HG03521 (cell line): ENCODE measurements around the gene SLIT1.

Experiments
- ATAC-seq: cut with Tn5 transposase; IDR thresholded peaks from one replicate; pipeline ENCODE4 v1.9.1; 2021; ENCODE audit warnings: mild to moderate bottlenecking, moderate library complexity; ENCODE audit not compliant: unreplicated experiment

Gene SLIT1

DNA sequence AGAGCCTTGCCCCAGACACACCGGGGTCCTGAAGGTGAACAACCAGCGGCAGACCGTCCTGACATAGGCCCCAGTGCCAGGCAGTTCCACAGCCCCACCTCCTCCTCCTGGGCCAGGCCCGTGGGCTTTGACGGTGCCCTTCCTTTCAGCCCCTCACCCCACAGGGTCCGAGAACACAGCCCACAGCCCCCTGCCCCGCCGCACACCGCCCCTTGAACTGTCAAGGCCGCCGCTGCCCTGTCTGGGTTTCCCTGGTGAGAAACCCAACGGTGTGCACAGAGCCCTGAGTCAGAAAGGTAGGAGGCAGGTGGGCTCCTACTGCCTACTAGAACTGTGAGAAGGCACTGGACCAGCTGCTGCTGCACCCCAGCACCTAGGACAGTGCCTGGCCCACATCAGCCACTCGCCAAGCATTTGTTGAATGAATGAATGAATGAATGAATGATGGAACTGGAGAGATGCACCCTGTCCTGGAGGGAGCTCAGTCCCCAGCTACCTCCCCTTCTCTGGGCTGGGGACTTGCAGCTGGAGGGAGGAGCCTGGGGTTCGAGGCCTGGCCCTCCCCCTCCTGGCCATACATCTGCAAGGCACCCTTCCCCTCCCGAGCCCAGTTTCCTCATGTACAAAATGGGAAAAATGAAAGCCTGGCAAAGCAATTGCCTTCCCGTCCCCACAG, 117.9 kb downstream of the SLIT1 start:
- no peak for ATAC-seq

DNA sequence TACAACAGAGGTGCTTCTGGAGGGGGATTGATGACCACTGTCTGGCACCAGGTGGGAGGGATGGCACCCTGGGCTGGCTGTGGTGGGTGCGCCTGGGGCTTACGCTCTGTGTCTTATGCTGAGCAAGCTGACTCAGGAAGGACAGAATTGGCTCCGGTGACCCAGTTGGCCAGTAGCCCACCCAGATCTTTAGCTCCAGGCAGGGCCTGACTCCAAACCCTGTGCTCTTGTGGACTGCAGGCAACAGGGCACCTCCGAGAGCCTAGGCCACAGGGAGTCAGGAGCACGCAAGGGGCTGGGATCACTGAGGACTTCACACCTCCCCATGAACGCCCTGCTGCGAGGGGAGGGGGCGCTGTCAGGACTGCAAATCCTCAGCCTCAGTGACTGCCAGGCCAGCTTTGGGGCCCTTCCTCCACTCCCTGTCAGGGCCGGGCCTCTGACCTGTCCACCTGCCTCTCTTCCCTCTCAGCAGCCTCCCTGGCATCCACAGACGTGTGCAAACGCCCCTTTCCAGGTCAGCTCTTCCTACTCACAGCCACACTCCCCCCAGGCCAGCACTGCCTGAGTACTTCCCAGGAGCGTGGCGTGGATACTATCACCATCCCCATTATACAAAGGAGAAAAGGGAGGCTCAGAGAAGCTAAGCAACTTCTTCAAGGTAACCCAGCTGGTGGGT, 118.7 kb downstream of the SLIT1 start:
- no peak for ATAC-seq

DNA sequence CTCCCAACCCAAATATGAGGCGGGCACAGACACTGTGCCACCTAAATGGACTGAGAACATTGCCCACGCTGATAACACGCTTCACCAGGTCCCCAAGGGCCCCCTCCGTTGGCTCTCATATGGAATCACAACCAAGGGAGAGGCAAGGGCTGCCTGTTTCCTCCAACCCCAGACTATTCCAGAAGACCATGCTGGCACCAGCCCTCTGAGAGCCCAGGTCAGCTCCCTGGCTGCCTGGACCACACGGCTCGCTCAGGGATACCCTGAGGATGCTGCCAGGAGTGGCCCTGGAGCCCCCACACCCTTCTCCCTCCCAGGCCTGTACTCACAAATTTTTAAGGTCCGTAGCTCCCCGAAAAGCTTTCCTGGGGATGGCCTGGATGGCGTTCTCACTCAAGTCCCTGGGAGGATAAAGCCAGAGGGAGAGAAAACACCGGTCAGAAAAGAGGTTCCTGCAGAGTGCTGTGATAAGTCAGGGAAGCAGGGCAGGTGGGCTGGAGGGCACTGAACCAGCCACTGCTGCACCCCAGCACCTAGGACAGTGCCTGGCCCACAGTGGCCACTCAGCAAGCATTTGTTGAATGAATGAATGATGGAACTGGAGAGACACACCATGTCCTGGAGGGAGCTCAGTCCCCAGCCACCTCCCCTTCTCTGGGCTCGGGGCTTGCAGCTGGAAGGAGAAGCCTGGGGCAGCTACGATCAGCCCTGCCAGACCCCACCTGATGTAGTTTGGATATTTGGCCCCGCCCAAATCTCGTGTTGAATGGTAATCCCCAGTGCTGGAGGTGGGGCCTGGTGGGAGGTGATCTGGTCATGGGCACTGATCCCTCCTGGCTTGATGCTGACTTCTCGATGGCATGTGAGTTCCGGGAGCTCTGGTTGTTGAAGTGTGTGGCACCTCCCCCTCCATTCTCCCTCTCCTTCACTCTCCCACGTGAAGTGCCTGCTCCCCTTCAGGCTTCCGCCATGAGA, 119.8 kb downstream of the SLIT1 start:
- no peak for ATAC-seq

DNA sequence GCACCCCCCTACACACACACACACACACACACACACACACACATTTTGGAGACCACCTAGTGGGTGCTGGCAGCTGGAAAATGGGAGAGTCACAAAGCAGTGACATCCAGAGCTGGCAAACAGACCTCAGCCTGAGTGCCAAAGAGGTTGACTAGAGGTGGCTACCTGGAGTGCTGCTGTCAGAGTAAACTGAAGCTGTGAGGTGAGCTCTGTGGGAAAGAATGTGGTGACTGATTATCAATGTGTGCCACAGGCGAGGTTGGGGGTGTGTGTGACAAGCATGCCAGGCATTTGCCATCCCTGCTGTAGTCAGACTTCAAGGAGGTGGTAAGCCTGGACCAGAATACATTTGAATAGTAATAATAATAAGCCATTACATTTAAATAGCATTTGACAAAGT, 120.6 kb downstream of the SLIT1 start:
- no peak for ATAC-seq

DNA sequence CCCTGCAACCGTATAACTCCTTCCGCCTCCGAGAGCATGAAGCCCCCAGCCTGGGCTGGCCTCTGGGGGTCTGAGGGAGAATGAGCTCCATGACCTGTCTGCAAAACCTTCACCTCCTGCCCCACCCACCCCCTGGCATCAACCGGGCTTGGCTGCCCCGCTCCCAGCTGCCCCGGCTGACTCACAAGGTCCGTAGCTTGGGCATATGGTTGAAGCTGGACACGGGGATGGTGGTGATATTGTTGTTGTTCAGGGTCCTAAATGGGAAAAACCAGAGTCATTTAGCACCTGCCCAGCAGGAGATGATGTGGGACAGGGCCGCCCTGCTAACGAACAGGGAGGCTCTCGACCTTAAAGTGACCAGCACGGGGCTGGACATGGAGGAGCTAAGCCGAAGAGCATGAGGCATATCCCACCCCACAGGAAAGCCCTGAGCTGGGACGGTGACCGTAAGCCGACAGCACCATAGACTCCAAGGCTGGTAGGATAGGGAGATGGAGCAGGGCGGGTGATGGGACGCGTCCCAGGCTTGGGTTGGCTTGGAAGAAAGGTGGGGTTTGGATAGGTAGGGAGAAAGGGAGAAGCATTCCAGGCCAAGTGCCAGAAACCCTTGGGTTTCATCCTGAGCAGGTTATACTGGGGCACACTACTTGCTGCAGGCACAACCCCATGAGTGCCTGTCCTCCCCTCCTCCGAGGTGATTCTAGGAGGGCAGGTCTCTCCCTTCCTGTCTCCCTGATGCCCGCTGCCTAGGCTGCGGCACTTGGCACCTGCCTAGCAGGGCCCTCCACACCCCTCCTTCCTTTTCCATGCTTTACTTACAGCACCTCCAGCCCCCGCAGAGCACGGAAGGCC, 121.5 kb downstream of the SLIT1 start:
- ATAC-seq = no peak

DNA sequence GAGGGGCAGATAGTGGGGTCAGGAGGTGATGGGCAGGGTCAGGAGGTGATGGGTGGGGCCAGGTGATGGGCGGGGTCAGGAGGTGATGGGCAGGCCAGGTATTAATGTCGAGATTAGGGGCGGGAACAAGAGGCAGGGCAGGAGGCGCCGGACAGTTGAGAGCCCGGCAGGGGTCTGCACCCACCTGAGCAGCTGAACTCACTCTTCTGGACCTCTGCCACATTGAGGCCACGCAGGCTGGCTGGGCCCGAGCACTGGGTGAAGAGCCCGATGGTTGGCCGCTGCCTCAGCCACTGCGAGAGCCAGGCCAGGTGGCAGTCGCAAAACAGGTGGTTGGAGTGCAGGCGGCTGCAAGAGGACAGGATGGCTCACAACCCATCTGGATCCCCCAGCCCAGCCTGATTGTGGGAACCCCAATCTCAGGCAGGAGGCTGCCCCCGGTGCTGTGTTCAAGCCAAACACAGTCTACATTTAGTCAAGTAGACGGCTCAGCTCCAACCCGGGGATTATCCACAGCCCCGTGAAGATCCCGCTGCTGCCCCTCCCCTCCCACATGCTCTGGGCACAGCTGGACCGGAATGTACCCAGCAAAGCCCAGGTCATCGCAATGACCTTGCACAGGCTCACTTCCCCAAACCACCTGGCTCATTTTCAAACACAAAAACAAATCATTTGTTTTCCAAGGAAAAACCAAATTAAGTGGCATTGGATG, 122.3 kb downstream of the SLIT1 start:
- no peak for ATAC-seq

DNA sequence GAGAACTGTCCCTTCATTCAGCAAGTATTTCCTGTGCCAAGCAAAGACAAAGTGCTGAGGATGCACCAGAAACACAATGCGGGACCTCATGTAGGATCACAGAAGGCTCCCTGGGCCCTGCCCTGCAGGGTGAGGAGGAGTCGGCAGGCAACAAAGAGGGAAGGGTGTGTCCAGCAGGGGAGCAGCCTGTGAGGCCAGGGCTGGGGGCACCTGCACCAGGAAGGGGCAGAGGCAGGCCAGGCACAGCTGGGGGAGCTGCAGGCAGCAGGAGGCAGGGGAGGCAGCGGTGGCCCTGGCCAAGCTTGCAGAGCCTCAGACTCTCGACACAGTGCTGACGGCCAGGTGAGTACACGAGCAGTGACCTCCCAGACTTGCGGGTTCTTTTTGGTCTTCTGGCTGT, 123.3 kb downstream of the SLIT1 start:
- no peak for ATAC-seq

DNA sequence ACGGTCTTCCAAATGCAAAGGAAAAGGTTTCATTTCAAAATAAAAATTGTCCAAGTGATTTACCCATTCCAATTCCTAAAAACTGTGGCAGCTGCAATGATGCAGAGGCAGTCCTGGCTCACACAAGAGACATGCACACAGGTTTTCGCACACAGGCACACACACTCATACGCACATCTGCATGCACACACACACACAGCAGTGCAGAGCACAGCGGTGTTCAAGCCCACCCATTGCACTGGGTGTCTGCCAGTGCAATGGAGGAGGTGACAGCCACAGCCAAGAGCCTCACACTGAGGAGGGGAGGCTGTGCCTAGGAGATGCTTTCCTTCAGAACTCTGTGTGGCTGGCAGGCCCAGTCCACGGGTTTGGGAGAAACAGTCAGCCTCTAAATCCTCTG, 123.7 kb downstream of the SLIT1 start:
- no peak for ATAC-seq

DNA sequence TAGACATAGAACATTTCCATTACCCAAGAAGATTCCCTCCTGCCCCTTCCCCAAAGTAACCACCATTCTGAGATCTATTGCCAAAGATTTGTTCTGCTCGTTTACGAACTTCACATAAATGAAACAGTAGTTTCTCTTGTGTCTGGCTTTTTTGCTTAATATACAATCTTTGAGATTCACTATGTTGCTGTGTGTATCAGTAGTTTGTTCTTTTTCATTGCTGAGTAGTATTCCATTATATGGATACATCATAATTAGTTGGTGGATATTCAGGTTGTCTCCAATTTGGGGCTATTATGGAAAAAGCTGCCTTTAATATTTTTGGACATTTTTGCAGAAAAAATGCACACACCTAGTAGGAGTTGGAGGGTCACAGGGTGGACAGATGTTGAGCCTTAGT, 124.3 kb downstream of the SLIT1 start:
- ATAC-seq = no peak

DNA sequence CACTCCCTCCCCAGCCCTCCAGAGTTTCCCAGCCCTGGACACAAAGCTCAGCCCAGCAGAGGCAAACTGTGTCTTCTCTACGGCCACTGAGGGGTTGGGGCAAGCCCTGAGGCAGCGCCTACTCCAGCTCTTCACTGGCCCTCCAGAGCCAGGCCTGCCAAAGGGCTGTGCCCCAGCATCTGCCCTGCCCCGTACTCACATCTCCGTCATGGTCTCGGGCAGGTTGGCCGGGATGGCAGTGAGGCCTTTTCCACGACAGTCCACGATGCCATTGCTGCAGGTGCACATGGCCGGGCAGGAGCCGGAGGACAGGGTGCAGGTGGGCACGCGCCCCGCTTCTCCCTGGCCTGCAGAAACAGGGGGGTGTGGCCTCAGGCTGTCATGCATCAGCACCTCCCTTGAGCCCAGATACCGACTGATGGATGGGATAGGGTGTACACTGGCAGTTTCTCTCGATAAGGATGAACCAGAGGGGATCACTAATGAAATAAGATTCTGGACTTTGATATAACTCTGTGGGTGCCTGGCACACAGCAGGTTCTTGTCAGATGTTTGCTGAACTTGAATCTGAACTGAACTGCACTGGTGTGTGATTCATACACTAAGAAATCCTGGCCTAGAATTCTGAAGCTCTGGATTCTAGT, 125.2 kb downstream of the SLIT1 start:
- no peak for ATAC-seq

DNA sequence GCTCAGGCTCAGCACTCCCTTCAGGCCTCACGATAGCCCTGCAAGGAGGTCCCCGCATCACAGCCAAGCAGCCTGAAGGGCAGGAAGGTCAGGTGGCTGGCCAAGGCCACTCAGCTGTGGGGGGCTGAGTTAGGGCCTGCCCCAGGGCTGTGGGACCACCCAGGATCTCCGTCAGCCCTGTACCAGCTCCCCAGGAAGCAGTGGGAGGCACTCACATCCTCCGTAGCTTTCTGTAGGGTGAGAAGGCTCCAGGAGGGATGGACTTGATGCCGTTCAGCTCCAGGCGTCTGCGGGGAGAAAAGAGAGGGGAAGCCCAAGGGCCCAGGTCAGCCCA, 125.9 kb downstream of the SLIT1 start:
- no peak for ATAC-seq

DNA sequence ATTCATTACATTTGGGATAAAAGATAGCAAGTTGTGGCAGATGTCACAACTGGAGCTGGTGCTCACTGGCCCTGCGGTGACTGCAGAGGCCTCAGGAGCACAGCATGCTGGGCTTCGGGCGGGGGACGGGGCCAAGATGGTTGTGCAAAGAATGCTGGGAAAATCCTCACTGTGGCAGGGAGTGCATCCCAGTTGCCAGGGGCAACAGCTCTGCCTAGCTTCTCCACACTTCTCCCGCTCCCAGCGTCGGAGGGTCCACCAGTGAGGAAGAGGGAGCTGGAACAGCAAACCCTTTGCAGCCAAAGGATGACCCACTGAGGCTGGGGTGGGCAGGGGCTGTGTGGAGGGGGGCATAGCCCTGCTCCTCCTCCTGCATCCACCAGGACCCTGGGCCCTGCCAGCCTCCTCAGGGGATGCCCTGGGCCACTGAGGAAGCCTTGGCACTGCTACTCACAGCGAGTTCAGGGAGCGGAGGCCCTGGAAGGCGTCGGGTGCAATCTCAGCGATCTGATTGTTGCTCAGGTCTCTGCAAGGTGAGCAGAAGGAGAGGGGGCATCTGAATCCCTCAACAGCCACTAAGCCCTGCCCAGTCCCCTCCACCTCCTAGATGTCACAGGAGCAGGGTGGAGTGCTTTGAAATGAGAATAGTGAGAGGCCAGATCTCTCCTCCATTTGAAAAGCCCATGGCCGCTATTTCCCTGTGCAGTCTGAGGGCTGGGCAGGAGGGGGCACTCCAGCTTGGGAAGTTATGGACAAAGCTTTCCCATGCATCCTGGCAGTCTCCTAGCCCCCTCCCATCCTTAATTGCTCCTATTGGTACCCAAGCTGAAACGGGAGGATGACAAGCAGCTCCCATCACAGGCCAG, 126.5 kb downstream of the SLIT1 start:
- no peak for ATAC-seq

DNA sequence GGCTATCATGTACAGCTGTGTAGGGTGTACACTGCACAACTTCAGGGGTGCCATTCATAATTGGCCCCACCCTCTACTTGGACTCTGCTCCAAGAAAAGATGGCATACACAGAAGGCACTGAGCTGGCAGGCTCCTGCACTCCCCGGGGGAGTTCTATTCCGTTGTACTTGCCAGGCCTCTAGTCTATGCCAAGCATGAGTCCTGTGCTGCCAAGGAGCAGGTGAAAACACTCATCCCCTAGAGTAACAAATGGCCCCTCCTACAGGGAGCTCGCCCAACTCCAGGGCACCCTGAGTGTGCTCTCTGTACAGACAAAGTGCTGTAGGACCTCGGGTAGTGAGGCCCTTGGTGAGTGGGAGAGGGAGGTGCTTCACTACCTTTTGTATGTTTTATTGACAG, 127.2 kb downstream of the SLIT1 start:
- ATAC-seq = no peak

DNA sequence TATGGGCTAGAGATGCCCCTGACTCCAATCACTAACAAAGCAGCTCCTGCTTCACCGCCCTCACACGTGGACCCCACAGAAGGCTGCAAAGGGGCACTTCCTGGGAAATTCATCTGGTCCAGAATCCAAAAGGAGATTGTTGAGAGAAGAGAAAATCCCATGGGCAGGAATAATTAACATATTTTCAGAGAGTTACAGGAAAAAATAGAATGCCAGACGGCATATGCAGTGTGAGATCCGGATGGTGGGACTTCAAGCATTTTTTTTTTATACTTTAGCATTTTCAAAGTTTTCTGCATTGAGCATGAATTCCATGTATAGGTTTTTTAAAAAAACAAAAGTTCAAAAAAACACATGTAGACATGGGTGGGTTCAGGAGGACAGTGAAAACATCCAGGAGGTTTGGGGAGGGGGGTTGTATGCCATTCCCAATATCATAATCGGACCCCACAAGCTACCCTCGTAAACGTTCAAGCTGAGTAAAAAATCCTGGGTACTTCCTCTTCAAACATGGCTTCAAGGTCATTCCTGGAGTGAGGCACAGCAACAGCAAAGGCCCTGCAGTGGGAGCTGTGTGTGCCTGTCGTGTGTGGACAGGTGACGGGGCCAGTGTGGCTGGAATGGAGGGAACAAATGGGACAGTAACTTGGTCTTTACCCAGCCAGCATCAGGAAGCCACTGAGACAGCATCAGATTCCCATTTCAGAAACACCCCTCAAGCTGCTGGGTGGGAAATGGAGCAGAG, 128.1 kb downstream of the SLIT1 start:
- ATAC-seq = no peak

DNA sequence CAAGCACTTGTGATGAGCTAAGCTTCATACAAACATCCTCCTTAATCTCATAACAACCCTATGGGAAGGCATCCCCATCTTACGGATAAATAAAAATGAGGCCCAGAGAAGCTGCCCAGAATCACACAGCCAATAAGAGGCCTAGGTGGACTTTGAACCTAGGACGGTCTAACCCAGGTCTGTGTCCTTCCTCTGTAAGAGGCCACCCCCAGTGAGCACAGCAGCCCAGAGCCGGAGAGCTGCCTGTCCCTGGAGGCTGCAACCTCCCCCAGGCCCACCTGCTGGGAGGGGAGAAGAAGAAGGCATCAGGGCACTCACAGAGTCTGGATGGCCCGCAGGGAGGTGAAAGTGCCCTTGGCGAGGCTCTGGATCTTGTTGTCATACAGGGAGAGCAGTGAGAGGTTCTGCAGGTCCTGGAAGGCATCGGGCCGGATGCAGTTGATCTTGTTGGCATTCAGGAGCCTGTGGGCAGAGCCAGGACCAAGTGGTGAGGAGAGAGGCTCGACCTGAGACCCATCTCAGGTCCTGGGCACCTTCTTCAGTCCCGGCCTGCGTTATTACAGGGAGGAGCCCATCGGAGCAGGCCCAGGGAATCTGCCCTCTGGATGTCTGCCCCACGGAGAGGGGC, 129.6 kb downstream of the SLIT1 start:
- no peak for ATAC-seq

DNA sequence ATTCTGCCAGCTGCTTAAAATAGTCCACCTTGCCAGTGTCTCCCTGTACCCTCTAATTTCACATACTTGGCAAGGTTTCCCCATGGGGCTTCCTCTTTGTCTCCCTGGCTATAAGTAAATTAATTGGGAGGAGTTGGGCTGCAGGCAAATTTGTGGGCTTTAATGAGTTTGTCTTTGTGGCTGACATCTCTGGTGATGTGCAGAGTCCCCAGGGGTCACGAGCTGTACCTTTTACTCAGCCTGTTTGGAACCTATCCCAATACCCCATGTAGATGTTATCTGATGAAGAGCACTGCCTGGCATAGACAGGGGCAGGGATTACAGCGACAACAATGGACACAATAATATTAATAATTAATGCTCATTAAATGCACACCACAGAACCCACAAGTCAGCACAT, 132.5 kb downstream of the SLIT1 start:
- ATAC-seq = no peak

DNA sequence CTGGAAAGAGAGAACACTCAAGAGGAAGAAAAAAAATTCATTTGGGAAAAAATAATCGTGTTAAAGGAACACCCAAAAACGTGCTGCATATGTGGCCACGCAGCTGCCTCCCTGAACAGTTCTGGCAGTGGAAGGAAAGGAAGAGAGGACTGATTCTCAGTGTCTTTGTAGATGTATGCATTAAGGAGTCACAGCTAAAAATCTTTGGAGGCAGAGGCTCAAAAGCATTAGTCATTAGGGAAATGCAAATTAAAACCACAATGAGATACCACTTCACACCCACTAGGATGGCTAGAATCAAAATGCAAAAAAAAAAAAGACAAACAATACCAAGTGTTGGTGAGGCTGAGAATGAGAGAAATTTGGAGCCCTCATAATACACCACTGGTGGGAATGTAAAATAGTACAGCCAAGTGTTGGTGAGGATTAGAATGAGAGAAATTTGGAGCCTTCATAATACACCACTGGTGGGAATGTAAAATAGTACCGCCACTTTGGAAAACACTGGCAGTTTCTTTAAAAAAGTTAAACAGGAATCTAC, 134.7 kb downstream of the SLIT1 start:
- ATAC-seq = no peak
